ENCODE results near the gene TNIP1. TPM values are rescaled to one million over a fixed set of nuclear protein-coding genes. Genes with fewer than 3 reads are reported as not detected.

The TNIP1 gene
- total RNA-seq (ENCODE audit: insufficient read depth, low replicate concordance): 58.7 TPM

GRCh38 chr5:151080613-151081430 is at the start of gene TNIP1:
Gene TNIP1, minus strand, starts transcription at chr5:151081034. Its CDS starts 15,939 bp downstream, at chr5:151065095.
- DNase-seq (ENCODE audit: low spot score): peak; percentile 95

- DNase-seq (ENCODE audit: low spot score): no peak
Measured at GRCh38 chr5:151130235-151130921, 49.5 kb upstream of the TNIP1 start.

GRCh38 chr5:151128817-151129216 is 48.0 kb upstream of the TNIP1 start:
- no peak for DNase-seq (ENCODE audit: low spot score)

GRCh38 chr5:151127926-151128325 is 47.1 kb upstream of the TNIP1 start:
- no peak for DNase-seq (ENCODE audit: low spot score)

- DNase-seq (ENCODE audit: low spot score): peak; percentile 51
Measured at GRCh38 chr5:151126199-151126645, 45.4 kb upstream of the TNIP1 start.

GRCh38 chr5:151125421-151125820 is 44.6 kb upstream of the TNIP1 start:
- DNase-seq (ENCODE audit: low spot score): no peak

GRCh38 chr5:151123897-151124751 is 43.3 kb upstream of the TNIP1 start:
- DNase-seq (ENCODE audit: low spot score): no peak

- no peak for DNase-seq (ENCODE audit: low spot score)
Measured at GRCh38 chr5:151122828-151123227, 42.0 kb upstream of the TNIP1 start.

GRCh38 chr5:151121665-151122064 is 40.8 kb upstream of the TNIP1 start:
- DNase-seq (ENCODE audit: low spot score): no peak

GRCh38 chr5:151121095-151121494 is 40.3 kb upstream of the TNIP1 start:
- no peak for DNase-seq (ENCODE audit: low spot score)

GRCh38 chr5:151118913-151119575 is 38.2 kb upstream of the TNIP1 start:
- no peak for DNase-seq (ENCODE audit: low spot score)

GRCh38 chr5:151115272-151115905 is 34.6 kb upstream of the TNIP1 start:
- peak; percentile 73 for DNase-seq (ENCODE audit: low spot score)

GRCh38 chr5:151113651-151114050 is 32.8 kb upstream of the TNIP1 start:
- DNase-seq (ENCODE audit: low spot score): no peak

GRCh38 chr5:151110992-151111391 is 30.2 kb upstream of the TNIP1 start:
- DNase-seq (ENCODE audit: low spot score): no peak

GRCh38 chr5:151110122-151110681 is 29.4 kb upstream of the TNIP1 start:
- DNase-seq (ENCODE audit: low spot score): no peak

- no peak for DNase-seq (ENCODE audit: low spot score)
Measured at GRCh38 chr5:151108566-151108965, 27.7 kb upstream of the TNIP1 start.

GRCh38 chr5:151107738-151108520 is 27.1 kb upstream of the TNIP1 start:
- DNase-seq (ENCODE audit: low spot score): no peak

GRCh38 chr5:151107084-151107483 is 26.2 kb upstream of the TNIP1 start:
- DNase-seq (ENCODE audit: low spot score): no peak

- DNase-seq (ENCODE audit: low spot score): no peak
Measured at GRCh38 chr5:151106509-151106908, 25.7 kb upstream of the TNIP1 start.

- no peak for DNase-seq (ENCODE audit: low spot score)
Measured at GRCh38 chr5:151106043-151106442, 25.2 kb upstream of the TNIP1 start.
